ES-I3 (cell line): ENCODE results near the gene TOB2.

Experiments
- H3K36me3 ChIP-seq: 2 replicates; pipeline ENCODE4 v1.6.1; 2013; ENCODE audit warnings: mild to moderate bottlenecking, low read length, control low read depth, moderate library complexity; ENCODE audit not compliant: insufficient read depth
- H3K4me1 ChIP-seq: 2 replicates; pipeline ENCODE4 v1.6.1; 2013; ENCODE audit warnings: mild to moderate bottlenecking, control low read depth, low read length; ENCODE audit not compliant: insufficient read depth
- H3K9ac ChIP-seq: 2 replicates; pipeline ENCODE4 v1.6.1; 2013; ENCODE audit warnings: low read depth, mild to moderate bottlenecking, low read length, moderate library complexity
- H3K9me3 ChIP-seq: 2 replicates; pipeline ENCODE4 v1.6.1; 2013; ENCODE audit warnings: mild to moderate bottlenecking, low read length, moderate library complexity; ENCODE audit not compliant: control insufficient read depth, insufficient read depth

Gene TOB2

DNA sequence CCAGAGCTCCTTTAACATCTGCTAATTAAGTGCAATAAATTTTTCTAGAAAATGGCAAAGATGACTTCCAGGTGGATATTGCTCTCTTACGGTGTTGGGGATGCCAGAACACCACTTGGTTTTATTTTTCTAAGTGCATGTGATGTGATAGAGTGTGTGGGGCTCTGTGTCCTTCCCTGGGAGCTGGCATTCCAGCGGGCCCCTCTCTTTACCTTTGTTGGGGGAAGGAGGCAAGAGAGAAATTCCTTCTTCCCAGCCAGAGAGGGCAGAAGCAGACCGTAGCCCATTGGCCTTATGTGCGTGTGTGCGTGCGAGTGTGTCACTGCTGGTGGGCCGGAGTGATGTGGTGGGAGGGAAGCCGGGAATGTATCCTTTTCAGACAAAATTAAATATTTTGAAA, 47.7 kb downstream of the TOB2 start:
- H3K36me3 ChIP-seq: peaks cover 5% of the 10 kb centered on the region
- no peaks in the 10 kb centered on the region for H3K9me3 ChIP-seq
- no peak overlapping the region for H3K9ac ChIP-seq
- H3K4me1 ChIP-seq: no peaks in the 10 kb centered on the region

- no peaks in the 10 kb centered on the region for H3K9me3 ChIP-seq
- no peak overlapping the region for H3K9ac ChIP-seq
- H3K4me1 ChIP-seq: no peaks in the 10 kb centered on the region
- peaks cover 5% of the 10 kb centered on the region for H3K36me3 ChIP-seq
These were observed 49.3 kb downstream of the TOB2 start for GRCh38 chr22:41397143-41397811.

- Histone ChIP-seq H3K9me3 (no peaks in the 10 kb centered on the region), H3K36me3 (peaks cover 5% of the 10 kb centered on the region), H3K9ac (no peak overlapping the region), H3K4me1 (no peaks in the 10 kb centered on the region)
These were observed 50.9 kb downstream of the TOB2 start for GRCh38 chr22:41395531-41396240.

- Histone ChIP-seq H3K9ac (no peak overlapping the region), H3K36me3 (peaks cover 5% of the 10 kb centered on the region), H3K4me1 (no peaks in the 10 kb centered on the region), H3K9me3 (no peaks in the 10 kb centered on the region)
These were observed 52.6 kb downstream of the TOB2 start for GRCh38 chr22:41394012-41394356.

DNA sequence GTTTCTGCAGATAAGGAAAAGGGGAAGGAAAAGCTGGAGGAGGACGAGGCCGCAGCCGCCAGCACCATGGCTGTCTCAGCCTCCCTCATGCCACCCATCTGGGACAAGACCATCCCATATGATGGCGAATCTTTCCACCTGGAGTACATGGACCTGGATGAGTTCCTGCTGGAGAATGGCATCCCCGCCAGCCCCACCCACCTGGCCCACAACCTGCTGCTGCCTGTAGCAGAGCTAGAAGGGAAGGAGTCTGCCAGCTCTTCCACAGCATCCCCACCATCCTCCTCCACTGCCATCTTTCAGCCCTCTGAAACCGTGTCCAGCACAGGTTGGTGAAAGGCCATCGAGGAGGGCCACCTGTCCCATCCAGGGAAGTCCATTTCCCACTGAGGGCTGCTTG, 59.3 kb downstream of the TOB2 start:
- Histone ChIP-seq H3K4me1 (0 out of 2 replicates have a peak, but pooled peaks cover 5% of the 10 kb centered on the region), H3K9me3 (no peaks in the 10 kb centered on the region), H3K9ac (no peak overlapping the region), H3K36me3 (0 out of 2 replicates have a peak, but pooled peaks cover 7% of the 10 kb centered on the region)

- Histone ChIP-seq H3K9me3 (no peaks in the 10 kb centered on the region), H3K9ac (no peak overlapping the region), H3K36me3 (0 out of 2 replicates have a peak, but pooled peaks cover 7% of the 10 kb centered on the region), H3K4me1 (0 out of 2 replicates have a peak, but pooled peaks cover 5% of the 10 kb centered on the region)
These were observed 62.5 kb downstream of the TOB2 start for GRCh38 chr22:41384128-41384527.
